Transverse colon (tissue), 4 donors: ENCODE results near the gene TMC7. TPM values are rescaled to one million over a fixed set of nuclear protein-coding genes. Genes with fewer than 3 reads are reported as not detected.
A peak's percentile ranks its signal among the peaks of the same experiment; 100 is the strongest.

Source experiments
- DNase-seq: peaks from one replicate; pipeline ENCODE4 v3.0.0-alpha.2; 2019
- H3K27ac ChIP-seq, 4 donors: fragments of 200-600 bp; sonication (generic); 2 replicates each; pipeline ENCODE4 v1.5.1; 2016 to 2018; ENCODE audit warnings: inconsistent platforms in 4 of 4
- H3K27me3 ChIP-seq: fragments of 200-600 bp; sonication (generic); 2 replicates; pipeline ENCODE4 v1.5.1; 2017; ENCODE audit warnings: inconsistent platforms
- H3K36me3 ChIP-seq, 4 donors: fragments of 200-600 bp; sonication (generic); 2 replicates each; pipeline ENCODE4 v1.5.1; 2017 to 2019; ENCODE audit warnings: inconsistent platforms in 4 of 4
- H3K4me1 ChIP-seq, 4 donors: fragments of 200-600 bp; sonication (generic); 2 replicates each; pipeline ENCODE4 v1.5.1; 2017 to 2020; ENCODE audit warnings: inconsistent platforms in 4 of 4
- H3K4me3 ChIP-seq, 4 donors: fragments of 200-600 bp; sonication (generic); 1 replicate in 1 of 4; 2 replicates in 3 of 4; pipeline versions ENCODE4 v1.5.1 to v1.6.1; 2017 to 2019; ENCODE audit warnings: inconsistent platforms in 4 of 4
- H3K9me3 ChIP-seq, 2 donors: fragments of 200-600 bp; sonication (generic); 2 replicates each; pipeline ENCODE4 v1.5.1; 2017 to 2019; ENCODE audit warnings: inconsistent platforms in 2 of 2
- EP300 ChIP-seq: sonication (generic); formaldehyde crosslinking; IDR thresholded peaks from one replicate; pipeline ENCODE4 v1.6.1; 2017; ENCODE audit warnings: antibody characterized with exemption, low read depth
- POLR2A ChIP-seq: fragments of 450-650 bp; IDR thresholded peaks from one replicate; pipeline ENCODE4 v1.6.1; 2016; ENCODE audit warnings: antibody characterized with exemption, mild to moderate bottlenecking, moderate library complexity
- POLR2AphosphoS5 ChIP-seq, 3 donors: sonication (generic); formaldehyde crosslinking; IDR thresholded peaks; one replicate each; pipeline ENCODE4 v1.6.1; 2016; ENCODE audit warnings: antibody characterized with exemption in 3 of 3
- WGBS, 2 donors: methylation state at CpG; one replicate each; pipeline ENCODE4 v1.1.5; 2018; ENCODE audit warnings: low coverage in 1 of 2; 5-methylcytosine and 5-hydroxymethylcytosine counted together
- in situ Hi-C, 4 donors: fragments of 200-750 bp; cut with MboI; loops; one replicate each; pipeline versions ENCODE4 v1.15.0 to v1.15.1; 2017; ENCODE audit warnings: low sequenced_read_pairs in 3 of 4, low pct_ligation_motif_present in 1 of 4, low pct_unique_long_range_greater_than_20kb in 1 of 4
- intact Hi-C: fragments of 100-400 bp; cut with DNase I; formaldehyde crosslinking; loops from one replicate; pipeline ENCODE4 v1.15.1; 2023; ENCODE audit warnings: low total_unique reads
- total RNA-seq, 4 donors: library from RNA; depleted of rRNA; stranded (reverse); fragments of >200 nt; gene quantifications; one replicate each; pipeline ENCODE4 v1.1.0, GENCODE V29; 2016
- TF ChIP-seq, protein P1 (sequence below), 5 experiments: fragments of 200-600 bp in 3 of 5; fragments of 450-650 bp in 2 of 5; sonication (generic) in 3 of 5; IDR thresholded peaks; 1 replicate in 2 of 5; 2 replicates in 3 of 5; pipeline ENCODE4 v1.5.1; 2016 to 2017; ENCODE audit warnings: antibody characterized with exemption in 5 of 5, inconsistent platforms in 3 of 5, mild to moderate bottlenecking in 2 of 5, moderate library complexity in 1 of 5

TMC7 gene
- total RNA-seq, 4 donors from 2014 or later, result 4.4 to 9.7 (median 6.2) TPM

DNA sequence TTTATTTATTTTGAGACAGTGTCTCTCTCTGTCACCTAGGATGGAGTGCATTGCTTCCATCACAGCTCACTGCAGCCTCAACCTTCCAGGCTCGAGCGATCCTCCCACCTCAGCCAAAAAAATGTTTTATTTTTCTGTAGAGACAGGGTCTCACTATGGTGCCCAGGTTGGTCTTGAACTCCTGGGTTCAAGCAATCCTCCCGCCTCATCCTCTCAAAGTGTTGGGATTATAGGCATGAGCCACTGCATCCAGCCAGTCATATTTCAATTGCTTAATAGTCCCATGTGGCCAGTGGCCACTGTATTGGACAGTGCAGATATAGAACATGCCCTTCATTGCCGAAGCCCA lies 15.3 kb downstream of the TMC7 start:
- 86 to 87% methylated on average over 1 to 4 of the region's 4 CpGs for WGBS, 2 donors
- H3K36me3 ChIP-seq, result no peaks in the 10 kb centered on the region
- H3K4me3 ChIP-seq, result no peak overlapping the region
- intact Hi-C loops (no loop called here), in situ Hi-C loops (no loop called here)
- H3K27me3 ChIP-seq, result no peaks in the 10 kb centered on the region
- H3K4me1 ChIP-seq, result peaks cover 7 to 41% (median 18%) of the 10 kb centered on the region in 4 donors
- no peaks in the 10 kb centered on the region for H3K9me3 ChIP-seq
- no peak for TF ChIP-seq POLR2AphosphoS5 (IDR thresholded peaks at IDR 0.05)
- TF ChIP-seq EP300, result no peak
- TF ChIP-seq POLR2A, result no peak
- TF ChIP-seq, protein P1, sequence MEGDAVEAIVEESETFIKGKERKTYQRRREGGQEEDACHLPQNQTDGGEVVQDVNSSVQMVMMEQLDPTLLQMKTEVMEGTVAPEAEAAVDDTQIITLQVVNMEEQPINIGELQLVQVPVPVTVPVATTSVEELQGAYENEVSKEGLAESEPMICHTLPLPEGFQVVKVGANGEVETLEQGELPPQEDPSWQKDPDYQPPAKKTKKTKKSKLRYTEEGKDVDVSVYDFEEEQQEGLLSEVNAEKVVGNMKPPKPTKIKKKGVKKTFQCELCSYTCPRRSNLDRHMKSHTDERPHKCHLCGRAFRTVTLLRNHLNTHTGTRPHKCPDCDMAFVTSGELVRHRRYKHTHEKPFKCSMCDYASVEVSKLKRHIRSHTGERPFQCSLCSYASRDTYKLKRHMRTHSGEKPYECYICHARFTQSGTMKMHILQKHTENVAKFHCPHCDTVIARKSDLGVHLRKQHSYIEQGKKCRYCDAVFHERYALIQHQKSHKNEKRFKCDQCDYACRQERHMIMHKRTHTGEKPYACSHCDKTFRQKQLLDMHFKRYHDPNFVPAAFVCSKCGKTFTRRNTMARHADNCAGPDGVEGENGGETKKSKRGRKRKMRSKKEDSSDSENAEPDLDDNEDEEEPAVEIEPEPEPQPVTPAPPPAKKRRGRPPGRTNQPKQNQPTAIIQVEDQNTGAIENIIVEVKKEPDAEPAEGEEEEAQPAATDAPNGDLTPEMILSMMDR (IDR thresholded peaks at IDR 0.05), result no peak
- H3K27ac ChIP-seq, result peak overlapping the region; percentile 75 to 86 (median 83)
- DNase-seq, result no peak

DNA sequence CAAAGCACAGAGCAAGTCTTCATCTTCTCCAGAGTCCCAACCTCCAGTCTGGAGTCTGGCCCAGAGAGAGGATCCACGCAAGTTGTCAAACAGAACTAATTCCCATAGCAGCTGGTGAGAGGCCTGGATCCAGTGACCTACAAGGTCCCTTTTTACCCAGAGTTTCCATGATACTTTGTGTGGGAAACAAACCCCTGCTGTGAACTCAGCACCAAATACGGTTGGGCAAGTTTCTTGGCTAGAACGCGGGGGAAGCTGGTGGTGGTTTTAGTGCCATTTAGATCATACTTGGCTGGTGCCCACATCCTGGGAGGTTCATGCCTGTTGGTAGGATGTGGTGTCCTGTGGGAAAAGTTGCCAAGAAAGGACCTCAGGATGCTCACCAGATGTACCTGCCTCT lies 18.1 kb downstream of the TMC7 start:
- in situ Hi-C loops, result no loop called here
- TF ChIP-seq POLR2A (no peak), EP300 (no peak), POLR2AphosphoS5 (IDR thresholded peaks at IDR 0.05) (no peak)
- TF ChIP-seq, protein P1 (IDR thresholded peaks at IDR 0.05), result no peak
- Histone ChIP-seq H3K27ac (no peak overlapping the region), H3K36me3 (no peaks in the 10 kb centered on the region), H3K27me3 (no peaks in the 10 kb centered on the region), H3K4me1 (peaks cover 7 to 36% (median 17%) of the 10 kb centered on the region in 4 donors), H3K9me3 (no peaks in the 10 kb centered on the region), H3K4me3 (no peak overlapping the region)
- intact Hi-C loops, result no loop called here
- DNase-seq, result no peak
- 72% methylated on average over 4 of the region's 4 CpGs; no CpG with 5 or more reads in 1 of the 2 donors for WGBS, 2 donors

DNA sequence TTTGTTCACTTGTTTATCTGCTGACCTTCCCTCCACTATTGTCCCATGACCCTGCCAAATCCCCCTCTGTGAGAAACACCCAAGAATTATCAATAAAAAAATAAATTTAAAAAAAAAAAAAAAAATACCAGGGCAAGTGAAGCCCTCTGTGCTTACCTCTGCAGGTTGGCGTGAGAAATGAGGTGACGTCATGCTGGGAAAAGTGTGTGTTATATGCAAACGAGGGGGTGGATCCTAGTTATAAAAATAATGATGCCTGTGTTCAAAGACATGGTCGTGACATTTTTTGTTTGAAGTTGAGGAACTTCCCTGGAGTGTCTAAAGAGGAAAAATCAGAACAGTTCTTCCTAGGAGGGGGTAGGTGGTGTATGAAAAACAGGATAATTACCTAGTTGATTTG lies 20.2 kb downstream of the TMC7 start:
- Histone ChIP-seq H3K4me1 (peaks cover 0 to 18% (median 5%) of the 10 kb centered on the region in 4 donors), H3K27me3 (no peaks in the 10 kb centered on the region), H3K9me3 (no peaks in the 10 kb centered on the region), H3K27ac (no peak overlapping the region), H3K36me3 (no peaks in the 10 kb centered on the region), H3K4me3 (no peak overlapping the region)
- TF ChIP-seq EP300, result no peak
- TF ChIP-seq POLR2A, result no peak
- TF ChIP-seq, protein P1 (IDR thresholded peaks at IDR 0.05), result no peak
- TF ChIP-seq POLR2AphosphoS5 (IDR thresholded peaks at IDR 0.05), result no peak
- no peak for DNase-seq
- WGBS, 2 donors, result 58 to 71% methylated on average over 4 of the region's 4 CpGs
- intact Hi-C loops, result no loop called here
- in situ Hi-C loops, result no loop called here

DNA sequence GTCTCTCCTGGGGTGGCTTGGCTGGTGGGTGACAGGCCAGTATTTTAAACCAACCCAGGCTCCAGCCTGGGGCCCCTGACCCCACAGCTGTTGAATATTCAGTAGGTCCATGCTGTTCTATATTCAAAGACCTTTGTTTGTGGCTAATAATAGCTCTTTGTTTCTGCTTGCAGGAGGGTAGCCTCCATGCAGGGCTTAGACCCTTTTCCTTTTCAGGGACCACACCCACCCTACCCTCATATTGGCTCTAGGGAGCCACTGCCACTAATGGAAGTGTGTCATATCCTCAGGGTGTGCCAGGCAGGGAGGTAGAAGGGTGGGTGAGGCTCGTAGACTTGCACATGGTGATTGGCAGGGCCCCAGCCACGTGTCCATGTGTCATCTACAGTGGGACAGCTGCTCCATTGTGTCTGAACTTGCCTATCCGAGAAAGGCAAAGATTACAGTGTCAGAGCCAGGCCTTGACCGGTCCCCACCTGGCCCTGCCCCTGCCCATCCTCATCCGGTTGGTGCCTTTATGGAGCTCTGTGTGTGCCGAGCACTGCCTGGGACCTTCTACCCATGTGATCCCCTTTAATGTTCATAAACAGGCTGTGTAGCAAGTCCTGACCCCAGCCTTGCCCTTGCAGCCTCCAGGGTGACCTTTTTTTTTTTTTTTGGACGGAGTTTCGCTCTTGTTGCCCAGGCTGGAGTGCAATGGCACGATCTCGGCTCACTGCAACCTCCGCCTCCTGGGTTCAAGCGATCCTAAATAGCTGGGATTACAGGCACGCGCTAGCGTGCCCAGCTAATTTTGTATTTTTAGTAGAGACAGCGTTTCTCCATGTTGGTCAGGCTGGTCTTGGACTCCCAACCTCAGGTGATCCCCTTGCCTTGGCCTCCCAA lies 22.1 kb downstream of the TMC7 start:
- intact Hi-C loops, result no loop called here
- in situ Hi-C loops, result no loop called here
- peak overlapping the region; percentile 48 to 65 (median 53) for H3K27ac ChIP-seq
- no peaks in the 10 kb centered on the region for H3K27me3 ChIP-seq
- peaks cover 0 to 12% (median 2%) of the 10 kb centered on the region in 4 donors for H3K4me1 ChIP-seq
- TF ChIP-seq POLR2AphosphoS5 (IDR thresholded peaks at IDR 0.05) (peak in 2 of 3 donors; percentile 14 to 20), EP300 (no peak), POLR2A (no peak)
- TF ChIP-seq, protein P1 (IDR thresholded peaks at IDR 0.05), result no peak
- DNase-seq, result peak; percentile 78
- H3K9me3 ChIP-seq, result no peaks in the 10 kb centered on the region
- WGBS, 2 donors, result 65 to 93% methylated on average over 10 to 16 of the region's 16 CpGs
- no peaks in the 10 kb centered on the region for H3K36me3 ChIP-seq
- no peak overlapping the region for H3K4me3 ChIP-seq
